ENCODE measurements around the gene CHEK2.
"Not testable (repeated sequence)": the region's sequence is repeated elsewhere in the genome, so short reads cannot be mapped to it uniquely, and the experiment has no call there.

CHEK2 gene

GRCh38 chr22:28689796-28690195 is 51.8 kb downstream of the CHEK2 start:
- not testable (repeated sequence) for DNase-seq (ENCODE audit: low read depth)

DNA sequence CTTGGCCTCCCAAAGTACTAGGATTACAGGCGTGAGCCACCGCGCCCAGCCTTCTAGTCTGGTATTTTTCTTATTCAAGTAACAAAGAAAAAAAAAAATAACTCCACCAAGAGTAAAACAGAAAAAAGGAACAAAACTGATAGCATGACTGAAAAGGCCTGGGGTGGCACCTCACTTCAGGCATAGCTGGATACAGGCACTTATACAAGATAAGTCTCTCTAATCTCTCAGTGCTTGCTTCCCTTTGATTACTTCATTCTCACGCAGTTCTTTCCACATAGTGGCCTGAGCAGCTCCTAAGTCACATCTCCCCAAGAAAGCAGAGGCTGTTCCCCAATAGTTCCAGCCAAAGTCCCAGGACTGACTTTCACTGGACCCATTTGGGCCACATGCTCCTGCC is 58.7 kb downstream of the CHEK2 start:
- DNase-seq (ENCODE audit: low read depth), result not testable (repeated sequence)

- not testable (repeated sequence) for DNase-seq (ENCODE audit: low read depth)
Measured at GRCh38 chr22:28680813-28681490, 60.7 kb downstream of the CHEK2 start.

DNA sequence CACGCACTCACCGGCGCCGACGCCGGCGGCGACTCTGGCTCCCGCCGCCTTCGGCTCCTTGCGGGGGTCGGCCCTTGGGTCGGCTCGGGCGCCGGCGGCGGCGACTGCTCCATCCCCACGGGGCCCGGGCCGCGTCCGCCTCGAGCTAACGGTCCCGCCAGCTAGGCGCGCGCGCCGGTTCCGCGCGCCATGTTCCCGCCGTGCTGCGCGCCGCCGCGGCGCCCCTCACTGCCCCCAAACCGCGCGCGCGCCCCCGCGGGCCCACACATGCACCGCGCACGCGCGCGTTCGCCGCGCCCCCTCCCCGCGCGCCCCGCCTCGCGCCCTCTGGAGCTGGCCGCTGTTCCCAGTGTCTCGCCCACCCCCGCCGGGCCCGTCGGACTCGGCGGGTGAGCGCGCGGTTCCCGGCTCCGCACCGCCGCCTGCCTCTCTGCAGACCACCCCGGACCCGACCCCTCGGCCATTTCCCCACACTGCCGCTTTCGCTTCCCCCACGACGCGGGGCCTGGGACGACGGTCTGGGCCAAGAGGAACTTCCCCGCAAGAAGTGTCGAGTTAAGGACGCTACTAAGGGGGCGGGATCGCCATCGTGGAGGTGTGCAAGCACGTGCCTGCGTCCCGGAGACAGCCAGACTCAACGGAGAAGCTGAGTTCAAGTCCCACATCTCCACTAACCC is 61.9 kb downstream of the CHEK2 start, which contains the start of gene TTC28:
Gene TTC28 (minus strand): TSS at position 230 of the 677 bp plus-strand sequence. CDS start 117 bp downstream, at position 113.
- DNase-seq (ENCODE audit: low read depth), result not testable (repeated sequence)

GRCh38 chr22:28678778-28679610 is 62.6 kb downstream of the CHEK2 start:
- not testable (repeated sequence) for DNase-seq (ENCODE audit: low read depth)

GRCh38 chr22:28678170-28678569 is 63.5 kb downstream of the CHEK2 start:
- DNase-seq (ENCODE audit: low read depth), result not testable (repeated sequence)

GRCh38 chr22:28674121-28674563 is 67.5 kb downstream of the CHEK2 start:
- DNase-seq (ENCODE audit: low read depth), result no peak

- DNase-seq (ENCODE audit: low read depth), result no peak
Measured at GRCh38 chr22:28670756-28671155, 70.9 kb downstream of the CHEK2 start.

DNA sequence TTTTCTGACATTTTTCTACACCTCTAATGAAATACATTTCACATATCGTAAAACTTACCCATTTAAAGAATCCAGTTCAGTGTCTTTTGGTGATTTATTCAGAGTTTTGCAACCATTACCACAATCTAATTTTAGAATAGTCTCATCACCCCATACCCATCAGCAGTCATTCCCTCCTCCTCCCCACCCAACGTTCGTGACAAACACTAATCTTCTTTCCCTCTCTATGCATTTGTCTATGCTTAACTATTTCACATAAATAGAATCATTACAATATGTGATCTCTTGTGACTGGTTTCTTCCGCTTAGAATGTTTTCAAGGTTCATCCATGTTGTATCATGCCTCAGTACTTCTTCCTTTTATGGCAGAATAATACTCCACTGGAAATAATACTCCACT is 71.5 kb downstream of the CHEK2 start:
- no peak for DNase-seq (ENCODE audit: low read depth)

- DNase-seq (ENCODE audit: low read depth), result no peak
Measured at GRCh38 chr22:28669387-28669786, 72.2 kb downstream of the CHEK2 start.

GRCh38 chr22:28663569-28663942 is 78.1 kb downstream of the CHEK2 start:
- DNase-seq (ENCODE audit: low read depth), result not testable (repeated sequence)

DNA sequence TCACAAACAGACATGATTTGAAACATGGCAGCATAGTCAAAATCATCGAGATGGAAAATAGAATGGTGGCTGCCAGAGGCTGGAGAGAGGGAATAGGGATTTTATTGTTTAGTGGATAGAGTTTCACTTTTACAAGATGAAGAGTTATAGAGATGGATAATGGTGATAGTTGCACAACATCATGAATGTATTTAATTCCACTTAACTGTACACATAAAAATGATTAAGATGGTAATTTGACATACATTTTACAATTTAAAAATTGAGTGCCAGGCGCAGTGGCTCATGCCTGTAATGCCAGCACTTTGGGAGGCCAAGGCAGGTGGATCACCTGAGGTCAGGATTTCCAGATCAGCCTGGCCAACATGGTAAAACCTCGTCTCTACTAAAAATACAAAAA is 83.2 kb downstream of the CHEK2 start:
- no peak for DNase-seq (ENCODE audit: low read depth)

DNA sequence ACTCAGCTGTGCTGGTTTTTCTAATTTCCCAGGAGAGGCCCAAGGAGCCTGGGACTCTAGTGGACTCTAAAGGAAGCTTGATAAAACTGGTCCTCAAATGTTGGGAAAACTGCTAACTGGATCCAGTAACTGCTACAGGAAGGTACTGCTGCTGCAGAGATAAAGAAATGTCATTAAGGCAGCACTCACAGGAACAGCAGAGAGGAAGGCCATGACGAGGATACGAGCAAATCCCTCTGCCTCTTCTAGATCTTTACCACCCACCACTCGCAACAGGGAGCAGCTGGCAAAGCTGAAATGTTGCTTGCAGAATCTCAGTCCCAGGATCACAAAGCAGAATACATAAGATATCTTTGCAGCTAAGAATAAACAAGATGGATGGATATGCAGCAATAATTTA is 85.4 kb downstream of the CHEK2 start:
- DNase-seq (ENCODE audit: low read depth), result no peak

GRCh38 chr22:28650463-28650862 is 91.2 kb downstream of the CHEK2 start:
- DNase-seq (ENCODE audit: low read depth), result no peak

DNA sequence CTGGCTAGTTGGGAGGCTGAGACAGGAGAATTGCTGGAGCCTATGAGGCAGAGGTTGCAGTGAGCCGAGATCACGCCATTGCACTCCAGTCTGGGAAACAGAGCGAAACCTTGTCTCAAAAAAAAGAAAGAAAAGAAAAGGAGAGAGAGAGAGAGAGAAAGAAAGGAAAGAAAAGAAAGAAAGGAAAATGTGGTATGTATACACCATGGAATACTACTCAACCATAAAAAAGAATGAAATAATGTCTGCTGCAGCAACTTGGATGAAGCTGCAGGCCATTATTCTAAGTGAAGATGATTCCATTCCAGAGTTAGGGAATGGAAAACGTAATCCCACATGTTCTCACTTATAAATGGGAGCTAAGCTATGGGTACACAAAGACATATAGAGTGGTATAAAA is 92.8 kb downstream of the CHEK2 start:
- no peak for DNase-seq (ENCODE audit: low read depth)

GRCh38 chr22:28647216-28647615 is 94.4 kb downstream of the CHEK2 start:
- DNase-seq (ENCODE audit: low read depth), result no peak

DNA sequence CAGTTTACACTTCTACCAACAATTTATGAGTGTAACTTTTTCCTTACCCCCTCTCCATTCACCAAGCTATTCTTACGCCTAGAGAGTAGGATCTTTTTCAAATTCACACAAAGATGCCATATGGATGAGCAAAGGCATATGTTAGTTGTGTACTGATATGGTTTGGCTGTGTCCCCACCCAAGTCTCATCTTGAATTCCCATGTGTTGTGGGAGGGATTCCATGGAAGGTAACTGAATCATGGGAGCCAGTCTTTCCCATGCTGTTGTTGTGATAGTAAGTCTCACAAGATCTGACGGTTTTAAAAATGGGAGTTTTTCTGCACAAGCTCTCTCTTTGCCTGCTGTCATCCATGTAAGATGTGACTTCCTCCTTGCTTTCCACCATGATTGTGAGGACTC is 102.3 kb downstream of the CHEK2 start:
- no peak for DNase-seq (ENCODE audit: low read depth)

Measured in stimulated activated CD8-positive, alpha-beta memory T cell treated with anti-CD3 and anti-CD28 coated beads, Interleukin-15, amount 100 ng/mL, for 24 hours (primary cell).